Gastrocnemius medialis (tissue), 4 donors: ENCODE measurements around the gene PYROXD2.

Experiments
- POLR2A ChIP-seq, 2 donors: fragments of 450-650 bp; IDR thresholded peaks; one replicate each; pipeline ENCODE4 v1.6.1; 2017; ENCODE audit warnings: antibody characterized with exemption in 2 of 2, mild to moderate bottlenecking in 2 of 2, moderate library complexity in 2 of 2
- TF ChIP-seq, protein P1 (sequence below), 5 experiments: fragments of 450-650 bp in 3 of 5; fragments of 200-600 bp in 2 of 5; sonication (generic) in 2 of 5; IDR thresholded peaks in 4 of 5; conservative IDR thresholded peaks in 1 of 5; 1 replicate in 4 of 5; 2 replicates in 1 of 5; pipeline ENCODE4 v1.5.1; 2016 to 2019; ENCODE audit warnings: antibody characterized with exemption in 5 of 5, mild to moderate bottlenecking in 3 of 5, moderate library complexity in 3 of 5

- TF ChIP-seq, protein P1, sequence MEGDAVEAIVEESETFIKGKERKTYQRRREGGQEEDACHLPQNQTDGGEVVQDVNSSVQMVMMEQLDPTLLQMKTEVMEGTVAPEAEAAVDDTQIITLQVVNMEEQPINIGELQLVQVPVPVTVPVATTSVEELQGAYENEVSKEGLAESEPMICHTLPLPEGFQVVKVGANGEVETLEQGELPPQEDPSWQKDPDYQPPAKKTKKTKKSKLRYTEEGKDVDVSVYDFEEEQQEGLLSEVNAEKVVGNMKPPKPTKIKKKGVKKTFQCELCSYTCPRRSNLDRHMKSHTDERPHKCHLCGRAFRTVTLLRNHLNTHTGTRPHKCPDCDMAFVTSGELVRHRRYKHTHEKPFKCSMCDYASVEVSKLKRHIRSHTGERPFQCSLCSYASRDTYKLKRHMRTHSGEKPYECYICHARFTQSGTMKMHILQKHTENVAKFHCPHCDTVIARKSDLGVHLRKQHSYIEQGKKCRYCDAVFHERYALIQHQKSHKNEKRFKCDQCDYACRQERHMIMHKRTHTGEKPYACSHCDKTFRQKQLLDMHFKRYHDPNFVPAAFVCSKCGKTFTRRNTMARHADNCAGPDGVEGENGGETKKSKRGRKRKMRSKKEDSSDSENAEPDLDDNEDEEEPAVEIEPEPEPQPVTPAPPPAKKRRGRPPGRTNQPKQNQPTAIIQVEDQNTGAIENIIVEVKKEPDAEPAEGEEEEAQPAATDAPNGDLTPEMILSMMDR (IDR thresholded peaks at IDR 0.05 in 4 of 5, conservative IDR thresholded peaks at IDR 0.05 in 1 of 5): no peak
- no peak for TF ChIP-seq POLR2A (IDR thresholded peaks at IDR 0.05)
These were observed 14.5 kb downstream of the PYROXD2 start for GRCh38 chr10:98400482-98400881.
